Activated naive CD8-positive, alpha-beta T cell treated with anti-CD3 and anti-CD28 coated beads, Interleukin-2, amount 50 U/mL, for 24 hours (primary cell): ENCODE measurements around the gene TRPM3.

Source experiments
- ATAC-seq: fragments of 150-1000 bp; cut with Tn5 transposase; one replicate; pipeline ENCODE4 v1.10.0; 2021
- DNase-seq: peaks from one replicate; pipeline ENCODE4 v3.0.0; 2021
- H3K27ac Mint-ChIP-seq: one replicate; pipeline ENCODE4 v1.8.0; 2021; ENCODE audit warnings: mild to moderate bottlenecking, mixed read lengths
- H3K27me3 Mint-ChIP-seq: one replicate; pipeline ENCODE4 v1.8.0; 2021; ENCODE audit warnings: mixed read lengths
- H3K36me3 Mint-ChIP-seq: one replicate; pipeline ENCODE4 v1.8.0; 2021; ENCODE audit warnings: low read depth, mixed read lengths
- H3K4me1 Mint-ChIP-seq: one replicate; pipeline ENCODE4 v1.8.0; 2021; ENCODE audit warnings: mixed read lengths
- H3K4me3 Mint-ChIP-seq: one replicate; pipeline ENCODE4 v1.8.0; 2021; ENCODE audit warnings: mild to moderate bottlenecking, moderate library complexity, mixed read lengths
- H3K9me3 Mint-ChIP-seq: one replicate; pipeline ENCODE4 v1.8.0; 2021; ENCODE audit warnings: mixed read lengths

TRPM3 gene

DNA sequence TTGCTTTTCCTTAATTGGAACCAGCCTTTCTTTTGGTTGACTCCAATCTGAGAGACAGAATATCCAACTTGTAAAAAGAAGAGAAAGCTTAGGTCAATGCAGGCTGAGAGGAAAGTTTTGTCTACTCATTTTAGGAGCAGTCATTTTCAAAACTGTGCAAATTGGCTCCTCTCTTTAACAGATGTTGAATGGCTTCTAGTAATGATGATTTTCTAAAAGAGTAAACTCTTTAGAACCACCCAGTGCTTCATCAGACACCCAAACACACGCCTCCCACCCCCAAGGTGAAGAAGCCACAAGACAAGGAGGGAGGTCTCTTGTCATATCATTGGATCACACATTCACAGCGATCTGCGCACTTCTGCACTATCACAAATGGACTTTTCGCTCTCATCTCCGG lies 590.7 kb downstream of the TRPM3 start:
- Mint-ChIP-seq H3K4me3 (no peak overlapping the region), H3K9me3 (no peaks in the 10 kb centered on the region), H3K36me3 (no peaks in the 10 kb centered on the region), H3K27ac (no peak overlapping the region), H3K27me3 (no peaks in the 10 kb centered on the region), H3K4me1 (peaks cover 6% of the 10 kb centered on the region)
- no peak for DNase-seq
- ATAC-seq, result no peak

DNA sequence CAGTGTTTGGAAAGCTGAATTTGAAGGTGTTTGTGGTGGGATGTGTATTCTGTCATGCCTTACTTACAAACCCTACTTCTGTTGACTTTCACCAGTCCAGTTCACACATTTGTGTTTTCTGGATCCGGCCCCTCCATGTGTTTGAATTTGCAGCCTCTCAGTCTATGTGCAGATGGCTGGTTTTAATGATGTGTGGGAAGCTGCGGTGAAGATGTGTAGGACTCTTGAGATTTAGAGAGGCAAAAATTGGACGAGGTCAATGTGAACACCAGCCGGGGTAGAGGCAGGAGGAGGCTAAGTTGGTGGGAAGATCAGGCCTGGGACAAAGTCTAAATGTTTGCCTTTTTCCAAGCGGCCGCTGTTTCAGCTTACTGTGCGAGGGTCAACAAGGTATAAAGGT lies 591.6 kb downstream of the TRPM3 start:
- no peak overlapping the region for H3K27ac Mint-ChIP-seq
- peaks cover 14% of the 10 kb centered on the region for H3K4me1 Mint-ChIP-seq
- no peak overlapping the region for H3K4me3 Mint-ChIP-seq
- ATAC-seq (no peak), DNase-seq (no peak)
- H3K9me3 Mint-ChIP-seq, result peaks cover 8% of the 10 kb centered on the region
- no peaks in the 10 kb centered on the region for H3K36me3 Mint-ChIP-seq
- no peaks in the 10 kb centered on the region for H3K27me3 Mint-ChIP-seq

DNA sequence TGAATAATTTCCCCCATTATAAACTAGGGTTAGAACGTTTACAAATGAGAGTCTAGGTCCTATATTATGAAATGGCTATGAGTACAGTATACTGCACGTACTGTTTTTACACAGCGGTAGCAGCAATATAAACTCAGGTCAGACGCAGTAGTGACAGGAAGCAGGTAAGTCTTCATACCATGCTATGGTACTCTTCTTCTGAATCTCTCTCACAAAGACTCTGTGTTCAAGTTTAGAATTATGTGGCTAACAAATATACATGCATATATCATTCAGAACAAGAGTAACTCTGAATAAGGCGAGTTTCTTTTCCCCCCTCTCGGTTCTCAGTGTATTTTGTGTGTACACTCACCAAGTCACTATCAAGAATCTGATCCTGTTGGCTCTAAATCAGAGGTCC lies 592.0 kb downstream of the TRPM3 start:
- no peaks in the 10 kb centered on the region for H3K36me3 Mint-ChIP-seq
- ATAC-seq (no peak), DNase-seq (no peak)
- no peak overlapping the region for H3K4me3 Mint-ChIP-seq
- no peaks in the 10 kb centered on the region for H3K27me3 Mint-ChIP-seq
- H3K27ac Mint-ChIP-seq, result no peak overlapping the region
- peaks cover 11% of the 10 kb centered on the region for H3K9me3 Mint-ChIP-seq
- peaks cover 14% of the 10 kb centered on the region for H3K4me1 Mint-ChIP-seq

DNA sequence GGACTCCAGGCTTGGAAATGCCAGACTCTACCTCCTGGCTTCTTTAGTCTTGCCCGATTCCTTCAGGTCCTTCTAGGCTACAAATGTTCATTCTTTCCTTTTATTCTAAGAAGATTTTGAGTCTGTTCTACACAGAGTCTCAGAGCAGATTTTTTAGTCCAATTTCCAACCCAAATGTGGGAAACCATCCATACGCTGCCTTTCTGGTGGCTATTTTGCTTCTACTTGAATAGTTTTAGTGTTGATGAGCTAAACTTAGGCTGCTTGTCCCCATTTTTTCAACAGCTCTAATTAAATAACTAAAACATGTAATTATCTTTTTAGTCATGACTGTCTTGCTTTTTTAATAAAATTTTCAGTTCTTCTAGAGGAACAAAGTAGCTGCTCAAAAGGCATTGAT lies 594.5 kb downstream of the TRPM3 start:
- no peaks in the 10 kb centered on the region for H3K27me3 Mint-ChIP-seq
- peaks cover 11% of the 10 kb centered on the region for H3K9me3 Mint-ChIP-seq

DNA sequence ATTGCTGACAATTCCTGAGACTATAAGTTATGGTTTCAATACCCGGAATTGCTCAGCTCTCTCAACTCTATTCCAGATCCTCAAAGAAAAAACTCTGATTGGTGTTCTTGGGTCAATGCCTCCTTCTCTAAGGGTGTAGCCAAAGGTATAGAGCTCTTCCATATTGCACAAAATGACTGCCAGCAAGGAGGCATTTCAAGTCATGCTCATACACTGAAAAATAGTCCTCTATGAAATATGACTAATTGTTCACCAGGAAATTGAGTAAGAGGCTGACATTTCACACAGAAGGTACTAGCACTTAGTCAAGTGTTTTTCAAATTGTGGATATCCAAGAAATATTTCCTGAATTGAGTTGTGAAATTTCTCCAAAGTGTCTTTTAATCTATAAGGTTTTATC lies 595.9 kb downstream of the TRPM3 start:
- Mint-ChIP-seq H3K36me3 (no peaks in the 10 kb centered on the region), H3K27ac (peak overlapping the region; percentile 37), H3K9me3 (peaks cover 11% of the 10 kb centered on the region), H3K27me3 (no peaks in the 10 kb centered on the region), H3K4me1 (peaks cover 10% of the 10 kb centered on the region), H3K4me3 (no peak overlapping the region)
- ATAC-seq (peak; percentile 63), DNase-seq (no peak)

More for the DNA sequence above, 594.5 kb downstream of the TRPM3 start:
- H3K27ac Mint-ChIP-seq, result no peak overlapping the region
- no peak for ATAC-seq
- H3K4me1 Mint-ChIP-seq, result peaks cover 10% of the 10 kb centered on the region
- no peak for DNase-seq
- H3K36me3 Mint-ChIP-seq, result no peaks in the 10 kb centered on the region
- H3K4me3 Mint-ChIP-seq, result no peak overlapping the region

DNA sequence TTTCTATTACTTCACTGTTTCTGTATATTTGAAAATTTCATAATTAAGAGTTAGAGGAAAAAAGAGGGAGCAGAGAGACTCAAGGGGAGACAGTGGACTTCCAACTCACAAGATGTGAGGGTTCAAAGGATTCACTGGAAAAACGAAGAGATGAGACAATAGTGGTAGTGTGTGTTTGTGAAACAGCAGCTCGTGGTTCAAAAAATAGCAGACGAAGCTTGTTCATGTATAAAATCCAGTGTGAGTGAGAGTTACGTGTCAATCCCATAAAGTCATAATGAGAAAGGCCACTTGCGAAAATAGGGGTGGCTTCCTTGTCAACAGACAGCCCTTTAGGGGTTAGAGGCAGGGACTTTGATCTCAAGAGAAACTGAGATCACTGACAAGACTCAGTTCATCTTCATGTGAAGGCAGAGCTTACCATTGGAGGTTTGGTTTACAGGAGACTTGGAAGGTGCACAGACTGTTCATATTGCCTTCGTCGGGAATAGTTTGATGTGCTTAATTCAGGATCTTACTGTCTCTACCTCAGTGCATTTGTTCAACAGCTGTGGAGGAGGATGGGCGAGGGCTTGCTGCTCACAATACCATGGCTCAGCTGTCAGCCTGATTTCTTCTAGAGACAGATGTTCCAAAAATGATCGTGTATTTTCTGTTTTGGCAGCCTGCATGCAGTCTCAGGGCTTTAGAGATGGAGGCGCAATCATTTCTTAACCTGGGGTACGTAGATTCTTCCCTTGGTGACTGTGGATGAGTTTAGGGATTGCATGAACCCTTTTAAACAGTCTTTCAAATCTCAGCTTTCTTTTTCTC lies 601.3 kb downstream of the TRPM3 start:
- ATAC-seq (peak; percentile 59), DNase-seq (no peak)
- Mint-ChIP-seq H3K4me1 (peaks cover 6% of the 10 kb centered on the region), H3K4me3 (no peak overlapping the region), H3K27ac (no peak overlapping the region), H3K36me3 (no peaks in the 10 kb centered on the region), H3K27me3 (no peaks in the 10 kb centered on the region), H3K9me3 (peaks cover 6% of the 10 kb centered on the region)

DNA sequence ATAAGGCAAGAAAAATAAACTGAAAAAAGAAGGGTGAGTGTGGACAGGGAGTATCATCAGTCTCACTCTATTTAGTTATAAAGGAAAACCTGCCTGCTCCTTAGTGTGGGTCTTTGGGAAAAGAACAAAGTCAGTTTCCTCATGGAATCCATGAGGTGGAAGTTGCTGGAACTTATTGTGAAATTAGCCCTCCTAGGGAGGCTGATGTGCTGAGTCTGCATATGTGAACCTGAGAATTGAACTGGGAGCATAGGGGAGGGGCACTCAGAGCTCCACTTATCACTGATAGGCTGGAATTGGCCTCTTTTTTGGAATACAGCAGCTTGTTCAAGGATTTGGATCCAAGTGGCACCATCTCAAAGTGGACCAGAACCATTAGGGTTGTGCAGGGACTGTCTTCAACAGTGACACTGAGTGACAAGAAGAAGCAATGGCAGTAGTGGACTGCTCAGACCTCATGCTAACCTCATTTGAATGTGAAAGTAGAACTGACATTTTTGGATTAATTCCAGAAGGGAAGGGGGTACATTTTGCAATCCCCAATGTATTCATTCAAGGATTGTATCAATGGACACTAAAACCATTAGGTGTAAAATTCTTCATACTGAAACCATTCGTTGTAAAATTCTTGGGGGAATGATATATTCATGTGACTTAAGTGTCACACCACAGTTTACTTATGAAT lies 603.4 kb downstream of the TRPM3 start:
- DNase-seq (no peak), ATAC-seq (no peak)
- Mint-ChIP-seq H3K9me3 (no peaks in the 10 kb centered on the region), H3K4me3 (no peak overlapping the region), H3K27ac (no peak overlapping the region), H3K36me3 (no peaks in the 10 kb centered on the region), H3K27me3 (no peaks in the 10 kb centered on the region), H3K4me1 (peaks cover 5% of the 10 kb centered on the region)

DNA sequence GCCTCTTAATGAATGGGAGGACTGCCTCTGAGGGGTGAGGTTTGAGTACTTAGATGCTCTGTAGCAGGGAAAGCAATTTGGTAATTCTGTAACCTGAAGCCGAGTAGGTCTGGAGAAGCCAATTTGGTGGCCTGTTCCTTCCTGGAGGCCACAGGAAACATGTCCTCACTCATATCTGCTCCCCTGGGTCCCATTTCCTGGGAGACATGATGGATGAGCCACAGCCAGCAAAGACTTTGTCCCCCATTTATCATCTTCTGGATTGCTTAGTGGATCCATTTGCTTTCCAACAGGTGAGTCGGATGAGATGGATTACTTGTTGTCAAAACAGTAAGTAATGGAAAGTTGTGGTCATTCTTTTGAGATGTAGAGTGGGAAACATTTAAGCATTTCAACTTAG lies 607.1 kb downstream of the TRPM3 start:
- no peak overlapping the region for H3K4me3 Mint-ChIP-seq
- H3K27ac Mint-ChIP-seq, result no peak overlapping the region
- no peaks in the 10 kb centered on the region for H3K36me3 Mint-ChIP-seq
- no peak for ATAC-seq
- no peaks in the 10 kb centered on the region for H3K4me1 Mint-ChIP-seq
- no peak for DNase-seq
- H3K27me3 Mint-ChIP-seq, result no peaks in the 10 kb centered on the region
- H3K9me3 Mint-ChIP-seq, result no peaks in the 10 kb centered on the region

DNA sequence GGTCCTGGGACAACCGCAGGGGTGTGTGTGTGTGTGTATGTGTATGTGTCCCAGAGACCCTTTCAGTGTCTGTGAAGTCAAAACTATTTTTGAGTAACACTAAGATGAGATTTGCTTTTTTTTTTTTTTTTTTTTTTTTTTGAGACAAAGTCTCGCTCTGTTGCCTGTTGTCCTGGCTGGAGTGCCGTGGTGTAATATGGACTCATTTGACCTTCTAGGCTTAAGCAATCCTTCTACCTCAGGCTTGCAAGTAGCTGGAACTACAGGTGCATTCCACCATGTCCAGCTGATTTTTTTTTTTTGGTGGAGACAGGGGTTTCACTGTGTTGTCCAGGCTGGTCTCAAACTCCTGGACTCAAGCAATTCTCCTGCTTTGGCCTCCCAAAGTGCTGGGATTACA lies 609.6 kb downstream of the TRPM3 start:
- no peak for ATAC-seq
- Mint-ChIP-seq H3K36me3 (no peaks in the 10 kb centered on the region), H3K27me3 (no peaks in the 10 kb centered on the region), H3K4me1 (no peaks in the 10 kb centered on the region), H3K4me3 (no peak overlapping the region), H3K9me3 (no peaks in the 10 kb centered on the region), H3K27ac (no peak overlapping the region)
- DNase-seq, result no peak

DNA sequence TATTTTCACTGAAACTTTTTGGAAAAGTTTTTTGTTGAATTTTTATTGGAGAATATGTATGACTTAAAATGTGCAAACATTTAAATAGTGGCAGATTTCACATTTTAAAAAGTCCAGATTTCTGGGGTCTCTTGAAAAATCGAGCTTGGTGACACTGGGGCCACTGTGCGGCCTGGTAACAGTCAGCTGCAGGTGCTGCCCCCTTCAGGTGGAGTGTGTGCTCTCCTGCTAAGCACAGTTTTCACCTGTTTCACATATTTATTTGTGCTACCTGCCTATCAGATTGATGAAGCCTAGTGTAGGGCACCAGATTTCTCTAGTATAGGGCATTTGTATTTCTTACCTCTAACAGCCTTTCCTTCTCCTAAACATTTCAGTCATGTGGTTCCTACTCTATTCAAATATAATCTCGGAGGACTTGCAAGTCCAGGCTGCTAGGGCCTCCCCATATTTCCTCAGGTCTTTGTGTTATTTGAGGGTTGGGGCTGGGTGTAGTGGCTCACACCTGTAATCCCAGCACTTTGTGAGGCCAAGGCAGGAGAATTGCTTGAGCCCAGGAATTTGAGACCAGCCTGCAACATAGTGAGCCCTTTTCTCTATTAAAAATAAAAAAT lies 611.2 kb downstream of the TRPM3 start:
- Mint-ChIP-seq H3K27ac (no peak overlapping the region), H3K4me1 (no peaks in the 10 kb centered on the region), H3K27me3 (no peaks in the 10 kb centered on the region), H3K4me3 (no peak overlapping the region), H3K9me3 (no peaks in the 10 kb centered on the region), H3K36me3 (no peaks in the 10 kb centered on the region)
- ATAC-seq (no peak), DNase-seq (peak; percentile 63)

DNA sequence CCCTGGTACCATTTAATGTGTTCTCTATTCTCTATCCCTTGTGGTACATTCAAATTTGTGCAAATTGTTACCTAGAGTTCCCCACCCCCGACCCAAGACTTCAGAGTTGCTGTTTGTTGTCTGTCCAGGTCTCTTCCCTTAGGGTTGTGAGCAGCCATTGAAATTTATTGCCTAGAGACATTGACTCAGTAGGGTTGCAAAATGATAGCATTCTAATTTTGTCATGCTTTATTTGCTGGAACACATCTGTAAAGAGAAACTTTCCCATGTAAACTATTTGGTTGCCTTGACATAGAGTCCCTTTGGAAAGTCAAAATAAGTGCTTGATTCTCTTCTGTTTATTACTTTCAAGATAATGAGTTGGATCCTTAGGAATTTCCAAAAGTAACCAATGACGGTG lies 615.3 kb downstream of the TRPM3 start:
- Mint-ChIP-seq H3K27me3 (no peaks in the 10 kb centered on the region), H3K9me3 (no peaks in the 10 kb centered on the region), H3K36me3 (no peaks in the 10 kb centered on the region), H3K4me3 (no peak overlapping the region), H3K27ac (no peak overlapping the region), H3K4me1 (peaks cover 2% of the 10 kb centered on the region)
- ATAC-seq (no peak), DNase-seq (no peak)

DNA sequence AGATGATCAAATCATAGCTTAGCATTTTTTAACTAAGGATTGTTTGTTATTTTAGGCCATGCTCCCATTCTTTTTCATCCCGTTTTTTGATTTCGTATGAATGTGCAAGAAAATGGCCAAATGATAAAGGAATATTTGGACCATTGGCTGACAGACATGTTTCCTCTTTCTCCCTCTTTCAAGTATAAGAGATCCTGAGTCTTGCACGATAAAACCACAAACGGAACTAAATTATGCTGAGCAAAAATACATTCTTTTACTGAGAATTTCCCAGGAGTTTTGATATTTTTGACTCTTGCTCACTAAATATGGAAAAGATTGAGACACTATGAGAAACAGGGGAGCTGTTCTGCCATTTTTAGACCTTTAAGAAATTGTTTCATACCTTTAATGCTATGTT lies 616.6 kb downstream of the TRPM3 start:
- ATAC-seq, result no peak
- Mint-ChIP-seq H3K9me3 (no peaks in the 10 kb centered on the region), H3K27ac (no peak overlapping the region), H3K36me3 (no peaks in the 10 kb centered on the region), H3K4me3 (no peak overlapping the region), H3K27me3 (no peaks in the 10 kb centered on the region), H3K4me1 (peaks cover 2% of the 10 kb centered on the region)
- no peak for DNase-seq

DNA sequence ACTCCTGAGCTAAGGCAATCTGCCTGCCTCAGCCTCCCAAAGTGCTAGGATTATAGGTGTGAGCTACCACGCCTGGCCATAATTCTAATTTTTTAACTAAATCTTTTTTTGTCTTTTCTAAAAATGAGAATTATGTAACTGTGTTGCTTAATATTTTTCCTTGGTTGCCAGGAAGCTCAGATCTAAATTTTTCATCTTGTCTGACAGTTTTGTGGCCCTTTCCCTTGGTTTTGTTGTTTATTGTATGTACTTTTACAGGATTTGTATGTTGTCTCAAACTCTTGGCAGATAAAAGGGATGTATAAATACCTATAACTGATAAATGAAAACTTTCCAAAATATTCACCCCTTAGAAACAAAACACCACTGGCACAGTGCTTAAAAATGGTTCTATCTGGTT lies 618.7 kb downstream of the TRPM3 start:
- no peak overlapping the region for H3K4me3 Mint-ChIP-seq
- no peak for DNase-seq
- H3K4me1 Mint-ChIP-seq, result peaks cover 2% of the 10 kb centered on the region
- H3K27me3 Mint-ChIP-seq, result no peaks in the 10 kb centered on the region
- H3K9me3 Mint-ChIP-seq, result no peaks in the 10 kb centered on the region
- ATAC-seq, result no peak
- H3K27ac Mint-ChIP-seq, result no peak overlapping the region
- H3K36me3 Mint-ChIP-seq, result no peaks in the 10 kb centered on the region

DNA sequence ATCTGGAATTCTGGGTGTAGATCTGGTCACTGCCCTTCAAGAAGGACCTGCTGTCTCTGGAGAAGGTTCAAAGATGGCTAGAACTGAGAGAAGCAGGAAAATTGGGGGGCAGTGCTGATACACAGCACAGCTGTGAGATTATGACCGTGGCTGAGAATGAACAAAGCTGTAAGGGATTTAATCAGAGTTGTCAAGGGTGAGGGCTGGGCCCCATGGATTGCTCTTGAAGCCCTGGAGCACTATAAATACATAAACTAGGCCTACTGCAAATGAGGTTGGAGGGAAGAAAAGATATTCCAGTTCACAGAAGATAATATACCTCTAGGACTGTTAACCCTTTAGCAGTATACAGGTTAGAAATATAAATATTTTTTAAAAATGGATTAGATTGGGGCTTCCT lies 620.6 kb downstream of the TRPM3 start:
- Mint-ChIP-seq H3K36me3 (no peaks in the 10 kb centered on the region), H3K27me3 (no peaks in the 10 kb centered on the region), H3K4me3 (no peak overlapping the region), H3K27ac (no peak overlapping the region), H3K9me3 (no peaks in the 10 kb centered on the region), H3K4me1 (peaks cover 2% of the 10 kb centered on the region)
- ATAC-seq (no peak), DNase-seq (no peak)

DNA sequence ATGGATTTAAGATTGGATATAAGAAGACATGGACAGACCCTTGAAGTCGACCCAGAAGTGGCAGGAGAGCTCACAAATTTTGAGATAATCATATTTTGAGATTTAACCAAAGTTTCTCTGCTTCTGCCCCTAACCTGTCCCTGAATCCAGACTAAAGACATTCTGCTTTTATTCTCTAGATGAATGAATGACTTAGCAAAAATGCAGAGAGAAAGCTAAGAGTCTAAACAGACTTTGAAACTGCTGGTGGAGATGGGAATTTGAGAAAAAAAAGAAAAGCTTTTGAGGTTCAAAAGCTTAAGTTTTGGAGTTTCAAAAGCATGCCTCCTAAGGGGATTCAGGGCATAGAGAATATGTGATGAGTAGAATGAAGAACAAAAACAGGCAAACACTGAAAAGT lies 621.8 kb downstream of the TRPM3 start:
- Mint-ChIP-seq H3K4me3 (no peak overlapping the region), H3K27ac (no peak overlapping the region), H3K27me3 (no peaks in the 10 kb centered on the region), H3K9me3 (no peaks in the 10 kb centered on the region), H3K36me3 (no peaks in the 10 kb centered on the region), H3K4me1 (peaks cover 8% of the 10 kb centered on the region)
- DNase-seq (no peak), ATAC-seq (no peak)
